A673 (cell line): ENCODE data around the gene SMIM31. TPM values are rescaled to one million over a fixed set of nuclear protein-coding genes. Genes with fewer than 3 reads are reported as not detected.

Source experiments
- BruUV-seq: library from RNA; stranded (reverse); fragments of 400-500 nt; replicated peaks from 2 replicates; lab custom pipeline; 2021; lab: Mats Ljungman, UMichigan
- CTCF ChIA-PET: fragments of 300-600 bp; sonication (Branson Sonifier 250); formaldehyde crosslinking; loops from one replicate; lab custom pipeline; 2022; ENCODE audit warnings: antibody characterized with exemption; lab: Charles Lee
- POLR2A ChIA-PET: fragments of 300-600 bp; sonication (Branson Sonifier 250); formaldehyde crosslinking; loops from one replicate; lab custom pipeline; 2022; ENCODE audit warnings: antibody characterized with exemption; ENCODE audit not compliant: low non-redundant PET; lab: Charles Lee
- DNase-seq: peaks from one replicate; pipeline ENCODE4 v3.0.0-alpha.2; 2015; ENCODE audit warnings: low spot score
- H3K27ac ChIP-seq: fragments of 200-600 bp; sonication (generic); 2 replicates; pipeline ENCODE4 v1.5.1; 2016; ENCODE audit warnings: mixed run types, low read depth, mild to moderate bottlenecking, mixed read lengths, antibody characterized with exemption, low read length; ENCODE audit not compliant: poor library complexity, severe bottlenecking
- H3K27me3 ChIP-seq: fragments of 200-600 bp; sonication (generic); replicated peaks from 2 replicates; pipeline ENCODE4 v1.6.1; 2017; ENCODE audit warnings: mixed run types, low read depth, mild to moderate bottlenecking, mixed read lengths, antibody characterized with exemption, low read length; ENCODE audit not compliant: insufficient read depth, poor library complexity
- H3K36me3 ChIP-seq: fragments of 200-600 bp; sonication (generic); 2 replicates; pipeline ENCODE4 v1.6.1; 2016; ENCODE audit warnings: mixed run types, mild to moderate bottlenecking, mixed read lengths, antibody characterized with exemption, low read length; ENCODE audit not compliant: insufficient read depth, poor library complexity, severe bottlenecking
- H3K4me1 ChIP-seq: fragments of 200-600 bp; sonication (generic); 2 replicates; pipeline ENCODE4 v1.6.1; 2017; ENCODE audit warnings: mixed run types, mild to moderate bottlenecking, mixed read lengths, antibody characterized with exemption, low read length; ENCODE audit not compliant: insufficient read depth, poor library complexity, severe bottlenecking
- H3K4me3 ChIP-seq: fragments of 200-600 bp; sonication (generic); 2 replicates; pipeline ENCODE4 v1.5.1; 2016; ENCODE audit warnings: low read depth, mixed run types, mild to moderate bottlenecking, mixed read lengths, low read length; ENCODE audit not compliant: poor library complexity, severe bottlenecking
- H3K9me3 ChIP-seq: fragments of 200-600 bp; sonication (generic); 2 replicates; pipeline ENCODE4 v1.6.1; 2016; ENCODE audit warnings: mixed run types, low read depth, mild to moderate bottlenecking, mixed read lengths, antibody characterized with exemption, low read length; ENCODE audit not compliant: poor library complexity, severe bottlenecking
- CTCF ChIP-seq: fragments of 300-800, 200-600 bp; sonication (generic); conservative IDR thresholded peaks from 2 replicates; pipeline ENCODE4 v1.5.1; 2017; ENCODE audit warnings: low read depth, mild to moderate bottlenecking, antibody characterized with exemption, low read length, moderate library complexity, mixed read lengths
- EZH2 ChIP-seq: fragments of 200-600 bp; sonication (generic); IDR thresholded peaks from 2 replicates; pipeline ENCODE4 v1.6.1; 2017; ENCODE audit warnings: borderline replicate concordance, low read depth, mild to moderate bottlenecking, mixed read lengths, antibody characterized with exemption, low read length; ENCODE audit not compliant: poor library complexity, severe bottlenecking
- intact Hi-C: fragments of 100-400 bp; cut with micrococcal nuclease; formaldehyde crosslinking; loops from one replicate; pipeline ENCODE4 v1.10.0; 2022; ENCODE audit not compliant: unreplicated experiment
- total RNA-seq: library from RNA; stranded (reverse); gene quantifications from 2 replicates; pipeline ENCODE4 v1.2.3, GENCODE V29; 2021

The SMIM31 gene
- total RNA-seq, 1 experiment from 2014 or later: not detected

- TF ChIP-seq CTCF (no peak), EZH2 (no peak)
- intact Hi-C loops: loop anchor here (5.0 kb wide), 1 partner anchor 93 kb away; the partner anchor contains the start of gene APELA
- peak; percentile 75 for DNase-seq
- no TSS peak for BruUV-seq
- H3K36me3 ChIP-seq: no peaks in the 10 kb centered on the region
- ChIA-PET CTCF (no interaction called here), POLR2A (no interaction called here)
- H3K27ac ChIP-seq: no peak overlapping the region
- H3K27me3 ChIP-seq: no peaks in the 10 kb centered on the region
- no peak overlapping the region for H3K4me3 ChIP-seq
- no peaks in the 10 kb centered on the region for H3K9me3 ChIP-seq
- peaks cover 15% of the 10 kb centered on the region for H3K4me1 ChIP-seq
Observed at GRCh38 chr4:164783976-164784375, 30.0 kb downstream of the SMIM31 start.

GRCh38 chr4:164789047-164789446, 35.1 kb downstream of the SMIM31 start:
- CTCF ChIA-PET: no interaction called here
- H3K9me3 ChIP-seq: no peaks in the 10 kb centered on the region
- H3K27ac ChIP-seq: no peak overlapping the region
- TF ChIP-seq EZH2 (no peak), CTCF (no peak)
- no TSS peak for BruUV-seq
- DNase-seq: no peak
- intact Hi-C loops: no loop called here
- no peaks in the 10 kb centered on the region for H3K36me3 ChIP-seq
- no peak overlapping the region for H3K4me3 ChIP-seq
- H3K4me1 ChIP-seq: peaks cover 12% of the 10 kb centered on the region
- POLR2A ChIA-PET: no interaction called here
- no peaks in the 10 kb centered on the region for H3K27me3 ChIP-seq

DNA sequence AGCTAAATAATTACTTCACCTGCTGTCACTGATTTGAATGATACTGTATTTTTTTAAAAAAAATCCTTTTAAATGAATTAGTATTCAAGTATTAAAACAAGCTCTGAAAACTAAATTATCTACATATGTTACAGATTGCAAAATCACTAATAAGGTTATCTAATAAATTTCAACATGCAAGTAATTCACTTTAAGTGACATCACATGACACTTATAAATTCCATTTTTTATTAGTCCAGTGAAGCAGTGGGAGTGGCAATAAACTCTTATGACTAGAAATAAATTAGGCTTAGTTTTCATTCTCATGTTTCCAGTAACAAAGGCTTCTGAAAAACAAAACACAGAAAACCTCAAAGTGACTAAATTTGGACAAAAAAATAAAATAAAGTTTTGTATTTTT, 36.3 kb downstream of the SMIM31 start:
- Histone ChIP-seq H3K9me3 (no peaks in the 10 kb centered on the region), H3K36me3 (no peaks in the 10 kb centered on the region), H3K4me3 (no peak overlapping the region), H3K4me1 (peaks cover 6% of the 10 kb centered on the region), H3K27ac (no peak overlapping the region), H3K27me3 (no peaks in the 10 kb centered on the region)
- intact Hi-C loops: no loop called here
- POLR2A ChIA-PET: no interaction called here
- BruUV-seq: no TSS peak
- no peak for DNase-seq
- CTCF ChIA-PET: no interaction called here
- TF ChIP-seq CTCF (no peak), EZH2 (no peak)
